Uterus (tissue), 4 donors: ENCODE results near the gene SHKBP1. TPM values are rescaled to one million over a fixed set of nuclear protein-coding genes. Genes with fewer than 3 reads are reported as not detected.

Experiments used
- DNase-seq, 2 donors: peaks; one replicate each; pipeline ENCODE4 v3.0.0-alpha.2; 2019 to 2020
- H3K27ac ChIP-seq, 2 donors: fragments of 200-600 bp; sonication (generic); 1 replicate in 1 of 2; 2 replicates in 1 of 2; pipeline ENCODE4 v1.5.1; 2016 to 2018
- H3K27me3 ChIP-seq, 2 donors: fragments of 200-600 bp; sonication (generic); one replicate each; pipeline ENCODE4 v1.5.1; 2018 to 2019; ENCODE audit warnings: control low read depth in 1 of 2
- H3K36me3 ChIP-seq, 2 donors: fragments of 200-600 bp; sonication (generic); one replicate each; pipeline ENCODE4 v1.5.1; 2019; ENCODE audit warnings: control low read depth in 1 of 2
- H3K4me1 ChIP-seq, 2 donors: fragments of 200-600 bp; sonication (generic); one replicate each; pipeline ENCODE4 v1.5.1; 2018 to 2019; ENCODE audit warnings: control low read depth in 1 of 2
- H3K4me3 ChIP-seq, 2 donors: fragments of 200-600 bp; sonication (generic); 1 replicate in 1 of 2; 2 replicates in 1 of 2; pipeline ENCODE4 v1.5.1; 2018 to 2019; ENCODE audit warnings: mild to moderate bottlenecking in 1 of 2
- H3K9me3 ChIP-seq, 2 donors: fragments of 200-600 bp; sonication (generic); one replicate each; pipeline ENCODE4 v1.5.1; 2019; ENCODE audit warnings: control low read depth in 1 of 2
- CTCF ChIP-seq, 4 experiments: fragments of 200-600 bp in 2 of 4; fragments of 450-650 bp in 2 of 4; sonication (generic) in 2 of 4; IDR thresholded peaks; one replicate each; pipeline ENCODE4 v1.5.1; 2016 to 2019; ENCODE audit warnings: antibody characterized with exemption in 4 of 4, mild to moderate bottlenecking in 2 of 4, moderate library complexity in 1 of 4
- POLR2A ChIP-seq, 2 donors: fragments of 450-650 bp; IDR thresholded peaks; one replicate each; pipeline ENCODE4 v1.6.1; 2016; ENCODE audit warnings: antibody characterized with exemption in 2 of 2, mild to moderate bottlenecking in 1 of 2, moderate library complexity in 1 of 2
- intact Hi-C: fragments of 100-400 bp; cut with DNase I; formaldehyde crosslinking; loops from one replicate; pipeline ENCODE4 v1.15.1; 2023; ENCODE audit warnings: low total_unique reads
- total RNA-seq, 4 donors: library from RNA; depleted of rRNA in 3 of 4; stranded (reverse); fragments of >200 nt in 3 of 4; gene quantifications; one replicate each; pipeline versions ENCODE4 v1.1.0 to v1.2.4, GENCODE V29; 2014 to 2023
- donor health status: DM: yes; HTN: yes; CAD: no.

The SHKBP1 gene
- total RNA-seq, 4 donors from 2014 or later, result 15.1 to 57.4 (median 21.9) TPM

GRCh38 chr19:40605216-40605971, 28.7 kb downstream of the SHKBP1 start:
- H3K9me3 ChIP-seq, result no peaks in the 10 kb centered on the region
- H3K4me3 ChIP-seq, result peak overlapping the region; percentile 5 to 26
- H3K36me3 ChIP-seq, result no peaks in the 10 kb centered on the region
- intact Hi-C loops, result loop anchor here (10.0 kb wide), 1 partner anchor 141 kb away; the partner anchor contains the start of genes BLVRB and SPTBN4
- H3K4me1 ChIP-seq, result peaks cover 0 to 33% of the 10 kb centered on the region in 2 donors
- H3K27ac ChIP-seq, result peak overlapping the region; percentile 44 to 67
- H3K27me3 ChIP-seq, result no peaks in the 10 kb centered on the region
- TF ChIP-seq POLR2A (IDR thresholded peaks at IDR 0.05), result peak in 1 of 2 donors; percentile 41
- TF ChIP-seq CTCF (IDR thresholded peaks at IDR 0.05), result peak; percentile 11 to 41 (median 32)
- DNase-seq, result peak; percentile 67 to 75

- peaks cover 0 to 22% of the 10 kb centered on the region in 2 donors for H3K4me1 ChIP-seq
- H3K4me3 ChIP-seq, result no peak overlapping the region
- H3K27me3 ChIP-seq, result no peaks in the 10 kb centered on the region
- peak overlapping the region in 1 of 2 donors; percentile 11 for H3K27ac ChIP-seq
- intact Hi-C loops, result loop anchor here (10.0 kb wide), 1 partner anchor 143 kb away; the partner anchor contains the start of genes BLVRB and SPTBN4
- no peaks in the 10 kb centered on the region for H3K36me3 ChIP-seq
- TF ChIP-seq POLR2A (IDR thresholded peaks at IDR 0.05) (no peak), CTCF (IDR thresholded peaks at IDR 0.05) (no peak)
- H3K9me3 ChIP-seq, result no peaks in the 10 kb centered on the region
- DNase-seq, result no peak
These were observed 30.9 kb downstream of the SHKBP1 start for GRCh38 chr19:40607311-40608239.

GRCh38 chr19:40608240-40608621, 31.6 kb downstream of the SHKBP1 start:
- H3K4me1 ChIP-seq, result peaks cover 0 to 16% of the 10 kb centered on the region in 2 donors
- no peak for DNase-seq
- H3K4me3 ChIP-seq, result no peak overlapping the region
- no peaks in the 10 kb centered on the region for H3K36me3 ChIP-seq
- intact Hi-C loops, result loop anchor here (10.0 kb wide), 1 partner anchor 143 kb away; the partner anchor contains the start of genes BLVRB and SPTBN4
- no peaks in the 10 kb centered on the region for H3K27me3 ChIP-seq
- no peaks in the 10 kb centered on the region for H3K9me3 ChIP-seq
- H3K27ac ChIP-seq, result peak overlapping the region in 1 of 2 donors; percentile 11
- TF ChIP-seq POLR2A (IDR thresholded peaks at IDR 0.05), result no peak
- TF ChIP-seq CTCF (IDR thresholded peaks at IDR 0.05), result no peak

GRCh38 chr19:40608957-40609356, 32.3 kb downstream of the SHKBP1 start:
- H3K27ac ChIP-seq, result no peak overlapping the region
- H3K4me1 ChIP-seq, result peaks cover 0 to 11% of the 10 kb centered on the region in 2 donors
- DNase-seq, result no peak
- H3K4me3 ChIP-seq, result no peak overlapping the region
- TF ChIP-seq CTCF (IDR thresholded peaks at IDR 0.05) (no peak), POLR2A (IDR thresholded peaks at IDR 0.05) (no peak)
- H3K36me3 ChIP-seq, result no peaks in the 10 kb centered on the region
- intact Hi-C loops, result loop anchor here (10.0 kb wide), 1 partner anchor 144 kb away; the partner anchor contains the start of genes BLVRB and SPTBN4
- H3K9me3 ChIP-seq, result no peaks in the 10 kb centered on the region
- H3K27me3 ChIP-seq, result no peaks in the 10 kb centered on the region
